Mucosa of descending colon (tissue), 3 donors: ENCODE data around the gene SCN3A. TPM values are rescaled to one million over a fixed set of nuclear protein-coding genes. Genes with fewer than 3 reads are reported as not detected.

ENCODE experiments used
- ATAC-seq: fragments of 200-7000 bp; cut with Tn5 transposase; one replicate; pipeline ENCODE4 v1.9.1; 2020; ENCODE audit warnings: mild to moderate bottlenecking, moderate library complexity
- DNase-seq, 3 donors: peaks; one replicate each; pipeline ENCODE4 v3.0.0-alpha.2; 2020
- H3K36me3 ChIP-seq: fragments of 200-600 bp; one replicate; pipeline ENCODE4 v1.8.0; 2021; ENCODE audit warnings: low read depth, mild to moderate bottlenecking
- H3K4me1 ChIP-seq: fragments of 200-600 bp; one replicate; pipeline ENCODE4 v1.8.0; 2021; ENCODE audit warnings: low read depth, mild to moderate bottlenecking
- H3K4me3 ChIP-seq: fragments of 200-600 bp; one replicate; pipeline ENCODE4 v1.8.0; 2021; ENCODE audit warnings: mild to moderate bottlenecking
- H3K9me3 ChIP-seq: fragments of 200-600 bp; one replicate; pipeline ENCODE4 v1.8.0; 2021; ENCODE audit warnings: mild to moderate bottlenecking
- intact Hi-C, 2 donors: fragments of 100-400 bp; cut with DNase I in 1 of 2; cut with micrococcal nuclease in 1 of 2; formaldehyde crosslinking; loops; one replicate each; pipeline versions ENCODE4 v1.11.0 to v1.11.1; 2022; cut with DNase I, micrococcal nuclease
- total RNA-seq, 3 donors: library from RNA; stranded (reverse); fragmentation: NEBNext Ultra II Directional in 2 of 3; extraction: Animal tissue kit (Norgen Biotek cat#: 25700) in 2 of 3; gene quantifications; one replicate each; pipeline versions ENCODE4 v1.2.1 to v1.2.4, GENCODE V29; 2021 to 2023
- TF ChIP-seq, protein P1 (sequence below): fragments of 200-600 bp; IDR thresholded peaks from one replicate; pipeline ENCODE4 v1.8.0; 2022; ENCODE audit warnings: antibody characterized with exemption, mild to moderate bottlenecking
- donor health status: DM: no; HTN: no; CAD: no; lungs with moderate emphysema.
- donor health status: DM: no; HTN: no; CAD: no.
- donor health status: DM: no; HTN: yes; CAD: no.

Gene SCN3A
- total RNA-seq, 3 donors from 2014 or later, result 1.1 to 2.6 (median 2.1) TPM

- intact Hi-C loops, result no loop called here
- Histone ChIP-seq H3K4me3 (no peak overlapping the region), H3K36me3 (no peaks in the 10 kb centered on the region), H3K9me3 (no peaks in the 10 kb centered on the region), H3K4me1 (no peaks in the 10 kb centered on the region)
- ATAC-seq, result no peak
- DNase-seq, result no peak
- TF ChIP-seq, protein P1, sequence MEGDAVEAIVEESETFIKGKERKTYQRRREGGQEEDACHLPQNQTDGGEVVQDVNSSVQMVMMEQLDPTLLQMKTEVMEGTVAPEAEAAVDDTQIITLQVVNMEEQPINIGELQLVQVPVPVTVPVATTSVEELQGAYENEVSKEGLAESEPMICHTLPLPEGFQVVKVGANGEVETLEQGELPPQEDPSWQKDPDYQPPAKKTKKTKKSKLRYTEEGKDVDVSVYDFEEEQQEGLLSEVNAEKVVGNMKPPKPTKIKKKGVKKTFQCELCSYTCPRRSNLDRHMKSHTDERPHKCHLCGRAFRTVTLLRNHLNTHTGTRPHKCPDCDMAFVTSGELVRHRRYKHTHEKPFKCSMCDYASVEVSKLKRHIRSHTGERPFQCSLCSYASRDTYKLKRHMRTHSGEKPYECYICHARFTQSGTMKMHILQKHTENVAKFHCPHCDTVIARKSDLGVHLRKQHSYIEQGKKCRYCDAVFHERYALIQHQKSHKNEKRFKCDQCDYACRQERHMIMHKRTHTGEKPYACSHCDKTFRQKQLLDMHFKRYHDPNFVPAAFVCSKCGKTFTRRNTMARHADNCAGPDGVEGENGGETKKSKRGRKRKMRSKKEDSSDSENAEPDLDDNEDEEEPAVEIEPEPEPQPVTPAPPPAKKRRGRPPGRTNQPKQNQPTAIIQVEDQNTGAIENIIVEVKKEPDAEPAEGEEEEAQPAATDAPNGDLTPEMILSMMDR, result no peak
Observed at GRCh38 chr2:165112133-165112573, 91.7 kb downstream of the SCN3A start.

- no peaks in the 10 kb centered on the region for H3K36me3 ChIP-seq
- no peak overlapping the region for H3K4me3 ChIP-seq
- ATAC-seq, result no peak
- DNase-seq, result no peak
- H3K9me3 ChIP-seq, result no peaks in the 10 kb centered on the region
- intact Hi-C loops, result no loop called here
- TF ChIP-seq, protein P1, result no peak
- no peaks in the 10 kb centered on the region for H3K4me1 ChIP-seq
Observed at GRCh38 chr2:165110394-165110793, 93.5 kb downstream of the SCN3A start.

DNA sequence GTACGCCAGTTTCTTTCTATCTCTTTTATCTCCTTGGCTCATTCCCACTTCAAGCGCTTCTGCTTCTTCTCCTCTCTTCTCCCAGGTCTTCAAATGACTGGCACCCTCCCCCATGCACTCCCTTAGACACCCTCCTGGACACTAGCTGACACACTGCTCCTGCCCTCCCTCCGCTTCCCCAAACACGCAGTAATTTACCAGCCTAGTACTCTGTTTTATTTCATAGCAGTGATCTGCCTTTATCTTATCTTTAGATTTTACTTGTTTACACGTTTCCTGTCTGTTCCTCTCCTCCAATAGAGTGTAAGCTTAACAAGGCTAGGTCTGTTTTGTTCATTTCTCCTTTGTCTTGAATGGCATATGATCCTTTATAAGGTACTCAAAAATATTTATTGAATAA lies 93.9 kb downstream of the SCN3A start:
- Histone ChIP-seq H3K9me3 (no peaks in the 10 kb centered on the region), H3K36me3 (no peaks in the 10 kb centered on the region), H3K4me3 (no peak overlapping the region), H3K4me1 (no peaks in the 10 kb centered on the region)
- intact Hi-C loops, result no loop called here
- DNase-seq (no peak), ATAC-seq (no peak)
- TF ChIP-seq, protein P1, result no peak

GRCh38 chr2:165105926-165106325 lies 97.9 kb downstream of the SCN3A start:
- intact Hi-C loops, result no loop called here
- no peak for DNase-seq
- Histone ChIP-seq H3K4me3 (no peak overlapping the region), H3K4me1 (no peaks in the 10 kb centered on the region), H3K36me3 (no peaks in the 10 kb centered on the region), H3K9me3 (no peaks in the 10 kb centered on the region)
- TF ChIP-seq, protein P1, result no peak
- no peak for ATAC-seq

- TF ChIP-seq, protein P1, result no peak
- Histone ChIP-seq H3K4me3 (no peak overlapping the region), H3K9me3 (no peaks in the 10 kb centered on the region), H3K36me3 (no peaks in the 10 kb centered on the region), H3K4me1 (no peaks in the 10 kb centered on the region)
- intact Hi-C loops, result no loop called here
- DNase-seq (no peak), ATAC-seq (no peak)
Observed at GRCh38 chr2:165087933-165088901, 115.6 kb downstream of the SCN3A start.
